ENCODE results near the gene RTN4R.
"Not testable (repeated sequence)": the region's sequence is repeated elsewhere in the genome, so short reads cannot be mapped to it uniquely, and the experiment has no call there.

RTN4R gene

DNA sequence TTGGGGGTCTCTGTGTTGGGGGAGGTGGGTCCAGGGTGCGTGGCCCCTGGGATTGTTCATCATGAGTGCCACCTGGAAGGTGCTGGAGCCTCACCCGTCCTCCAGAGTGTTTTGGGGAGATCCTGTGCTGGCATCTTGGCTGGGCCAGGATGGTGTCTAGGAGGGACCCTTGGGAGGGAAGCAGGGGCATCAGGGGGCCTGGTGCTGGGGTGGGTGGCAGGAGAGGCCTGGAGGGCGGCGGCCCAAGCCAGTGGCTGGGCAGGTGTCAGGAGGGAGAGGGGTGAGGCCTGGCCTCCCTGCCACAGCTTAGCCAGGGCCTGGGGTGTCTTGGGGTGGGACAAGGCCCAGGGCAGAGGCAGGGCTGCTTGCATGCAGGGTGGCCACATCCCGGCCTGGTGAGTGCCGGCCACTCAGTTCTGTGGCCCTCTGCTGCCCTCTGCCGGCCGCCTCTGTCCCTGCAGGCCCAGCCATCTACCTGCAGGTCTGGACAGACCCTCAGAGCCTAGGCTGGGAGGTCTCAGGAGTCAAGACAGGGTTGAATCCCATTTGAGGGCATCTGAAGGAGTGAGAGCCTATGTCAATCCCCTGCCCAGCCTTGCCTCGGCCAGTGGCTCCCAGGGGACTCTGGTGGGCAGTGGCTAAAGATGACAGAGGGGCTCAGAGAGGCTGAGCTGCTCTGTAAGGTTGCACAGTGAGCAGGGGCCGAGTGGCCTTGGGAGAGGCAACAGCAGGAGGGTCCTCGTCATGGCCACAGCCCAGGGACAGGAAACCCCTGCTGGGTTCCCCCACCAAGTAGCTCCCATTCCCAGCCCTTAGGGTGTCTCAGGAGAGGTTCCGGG lies 17.6 kb upstream of the RTN4R start:
- DNase-seq, result peak in 1 of 2 experiments; percentile 42

DNA sequence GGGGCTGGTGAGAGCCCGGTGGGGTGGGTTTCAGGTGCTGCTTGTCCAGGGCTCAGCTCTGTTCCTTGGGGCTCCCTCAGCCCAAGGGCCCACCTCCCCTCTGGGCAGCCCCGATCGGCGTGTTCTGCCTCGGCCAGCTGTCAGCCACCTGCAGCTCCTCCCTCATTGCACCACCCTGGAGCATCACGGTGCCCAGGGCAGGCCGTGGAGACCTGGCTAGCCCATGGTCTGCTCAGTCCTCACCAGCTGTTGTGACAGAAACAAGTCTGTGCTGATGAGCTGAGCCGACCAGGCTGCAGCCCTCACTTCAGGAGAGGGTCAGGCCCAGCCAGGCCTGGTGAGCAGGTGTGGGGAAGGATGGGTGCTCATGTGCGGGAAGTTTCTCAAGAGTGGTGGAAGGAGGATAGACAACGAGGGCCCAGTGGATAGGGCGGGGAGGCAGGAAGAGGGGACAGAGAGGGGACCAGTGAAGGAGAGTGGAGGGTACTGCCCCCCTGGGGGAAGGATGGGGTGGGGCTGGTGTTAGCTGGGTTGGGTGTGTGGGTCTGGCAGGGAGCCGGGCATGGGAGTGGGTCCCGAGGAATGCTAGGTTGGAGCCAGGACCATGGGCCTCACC lies 16.5 kb upstream of the RTN4R start:
- DNase-seq, result no peak

DNA sequence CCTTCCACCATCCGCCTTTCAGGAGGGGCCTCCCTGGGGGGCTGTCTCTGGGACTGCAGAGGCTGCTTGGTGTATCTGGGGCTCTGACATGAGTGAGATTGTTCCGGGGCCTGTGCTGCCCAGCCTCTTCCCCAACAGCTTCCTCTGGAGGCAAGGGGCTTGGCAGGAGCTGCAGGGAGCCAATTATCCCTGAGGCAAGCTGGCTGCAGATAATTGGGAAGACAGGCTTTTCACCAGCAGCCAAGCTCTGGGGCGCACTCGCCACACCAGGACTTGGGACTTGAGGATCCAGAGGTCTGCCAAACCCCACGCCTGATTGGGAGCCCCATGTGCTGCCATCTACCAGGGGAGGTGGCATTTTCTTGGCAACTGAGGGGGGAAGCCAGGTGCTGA lies 15.6 kb upstream of the RTN4R start:
- no peak for DNase-seq

- DNase-seq, result no peak
These were observed 15.0 kb upstream of the RTN4R start for GRCh38 chr22:20282901-20283673.

DNA sequence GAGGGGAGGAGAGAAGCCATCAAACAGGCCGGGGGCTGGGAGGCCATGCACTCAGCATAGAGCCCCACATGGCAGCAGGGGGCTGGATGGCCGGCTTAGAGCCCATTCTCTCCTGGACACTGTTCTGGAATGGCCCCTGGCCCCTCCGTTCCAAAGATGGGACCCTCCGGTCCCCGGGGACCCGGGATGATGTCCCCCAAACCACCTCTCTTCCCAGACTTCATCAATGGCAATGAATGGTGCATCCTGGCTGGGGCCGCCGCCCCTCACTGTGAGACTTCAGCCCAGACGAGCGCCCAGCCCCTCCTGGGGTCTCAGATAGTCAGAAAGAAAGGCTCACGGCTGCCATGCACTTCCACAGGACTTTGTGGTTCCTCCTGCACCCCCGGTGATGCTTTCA lies 13.8 kb upstream of the RTN4R start:
- DNase-seq, result no peak

GRCh38 chr22:20281473-20281872 lies 13.4 kb upstream of the RTN4R start:
- not testable (repeated sequence) for DNase-seq

DNA sequence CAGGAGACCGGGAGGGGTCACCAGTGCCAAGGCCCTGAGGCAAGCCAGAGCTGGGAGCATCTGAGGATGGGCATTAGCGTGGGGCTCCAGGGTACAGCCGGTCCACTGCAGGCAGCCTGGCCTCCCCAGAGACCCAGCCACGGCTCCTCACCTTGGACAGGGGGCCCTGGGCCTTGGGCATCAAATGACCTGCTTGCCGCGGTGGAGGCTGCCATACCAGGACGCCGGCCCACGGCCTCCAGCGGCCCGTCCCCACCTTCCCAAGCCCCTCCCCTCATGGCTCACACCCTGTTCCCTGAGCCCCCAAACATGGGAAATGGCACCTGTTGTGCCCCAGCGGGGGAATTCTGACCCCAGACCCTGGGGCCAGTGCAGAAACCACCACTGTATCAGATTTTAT lies 12.7 kb upstream of the RTN4R start:
- no peak for DNase-seq

DNA sequence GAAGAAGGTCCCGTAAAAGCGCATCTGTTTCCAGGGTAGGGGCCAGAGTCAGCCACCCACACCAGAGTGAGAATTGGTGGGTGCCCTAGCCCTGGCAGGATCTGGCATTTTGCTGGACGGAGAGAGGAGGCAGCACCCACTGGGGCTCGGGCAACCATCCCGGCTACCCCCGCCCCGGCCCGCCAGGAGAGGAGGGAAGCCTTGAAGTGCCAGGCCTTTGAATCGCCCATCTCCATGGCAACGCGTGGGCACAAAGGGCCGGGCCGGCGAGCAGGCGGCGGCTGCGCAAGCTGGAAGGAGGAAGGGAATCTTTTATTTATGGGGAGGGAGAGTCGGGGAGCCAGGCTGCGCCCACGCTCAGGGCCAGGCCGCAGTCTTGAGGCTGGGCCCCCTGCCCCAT lies 12.0 kb upstream of the RTN4R start:
- DNase-seq, result not testable (repeated sequence)

- DNase-seq, result no peak
These were observed 11.6 kb upstream of the RTN4R start for GRCh38 chr22:20279662-20280134.

DNA sequence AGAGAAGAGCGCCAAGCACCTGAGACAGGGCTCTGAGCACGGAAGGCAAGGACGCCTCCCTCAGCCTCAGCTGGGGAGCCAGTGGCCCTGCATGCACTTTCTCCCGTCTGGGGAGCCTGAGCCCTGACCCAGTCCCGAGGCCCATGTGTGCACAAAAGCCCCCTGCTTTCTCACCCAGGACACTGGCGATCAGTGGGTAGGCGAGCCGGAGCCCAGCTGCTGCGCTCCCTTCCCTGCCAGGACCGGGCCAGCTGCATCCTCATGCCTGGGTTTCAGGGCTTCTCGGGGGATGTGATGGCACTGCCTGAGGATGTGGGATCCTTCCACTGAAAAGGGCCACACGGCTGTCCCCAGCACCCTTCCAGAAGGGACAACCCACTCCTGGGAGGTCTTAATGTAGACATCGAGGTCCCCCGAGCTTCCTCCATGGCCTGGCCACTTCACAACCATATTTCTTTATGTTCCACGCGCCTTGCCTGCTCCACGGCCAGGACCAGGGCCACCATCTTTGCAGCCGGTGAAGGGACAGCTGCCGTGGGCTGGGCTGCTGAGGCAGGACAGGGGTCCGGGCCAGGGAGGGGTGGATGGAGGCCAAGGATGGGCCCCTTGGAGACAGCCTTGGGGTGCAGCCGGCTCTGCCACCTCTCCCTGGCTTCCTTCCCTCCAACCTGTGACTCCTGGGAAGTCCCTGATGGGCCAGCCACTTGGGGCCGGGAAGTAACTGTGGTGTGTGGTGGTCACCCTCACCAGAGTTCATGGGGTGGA lies 10.8 kb upstream of the RTN4R start:
- DNase-seq, result not testable (repeated sequence)

DNA sequence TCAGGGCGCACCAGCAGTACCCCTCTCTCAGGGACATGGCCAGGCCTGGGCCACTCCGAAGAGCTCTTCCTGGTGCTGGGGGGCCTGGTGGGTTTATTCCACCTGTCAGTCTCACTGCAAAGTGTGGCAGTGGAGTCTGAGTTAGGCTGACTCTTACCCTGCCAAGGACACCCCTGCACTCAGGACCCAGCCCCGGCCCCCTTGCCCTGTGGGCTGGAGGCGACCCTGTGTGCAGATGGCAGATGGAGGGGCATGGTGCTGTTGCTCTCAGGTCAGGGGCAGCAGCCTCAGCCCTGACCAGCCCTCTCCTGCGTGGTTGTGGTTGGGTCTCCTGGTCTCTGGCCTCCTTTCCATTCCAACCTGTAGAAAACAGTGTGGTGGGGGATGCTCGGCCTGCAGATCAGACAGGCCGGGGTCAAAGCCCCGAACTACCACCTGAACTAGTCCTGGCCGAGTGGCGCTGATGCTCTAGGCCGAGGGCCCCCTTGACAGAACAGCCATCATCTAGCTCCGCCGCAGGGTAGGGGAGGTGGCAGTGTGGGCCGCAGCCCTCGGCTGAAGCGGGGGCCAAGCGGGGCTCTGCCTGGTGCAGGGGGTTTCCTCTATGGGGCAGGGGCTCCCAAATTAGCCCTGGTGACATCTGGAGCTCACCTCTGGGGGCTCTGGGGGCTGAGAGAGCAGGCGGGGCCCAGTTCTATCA lies 10.0 kb upstream of the RTN4R start:
- DNase-seq, result not testable (repeated sequence)

DNA sequence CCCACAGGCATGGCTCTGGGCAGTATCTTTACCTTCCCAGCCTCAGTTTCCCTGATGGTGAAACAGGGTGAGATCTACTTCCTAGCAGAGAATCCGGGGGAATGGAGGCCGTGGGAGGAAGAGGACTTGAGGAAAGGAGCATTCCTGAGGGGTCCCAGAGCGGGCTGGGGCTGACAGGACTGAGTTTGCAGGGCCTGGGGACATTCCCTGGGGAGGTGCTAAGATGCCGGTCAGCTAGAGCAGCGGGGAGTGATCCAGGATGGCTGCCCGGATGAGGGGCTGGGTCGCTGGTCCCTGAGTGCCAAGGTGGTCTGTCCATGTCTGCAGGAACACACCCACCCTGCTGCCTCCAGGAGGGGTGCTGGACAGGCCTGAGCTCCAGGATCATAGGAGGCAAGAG lies 8.3 kb upstream of the RTN4R start:
- DNase-seq, result no peak

DNA sequence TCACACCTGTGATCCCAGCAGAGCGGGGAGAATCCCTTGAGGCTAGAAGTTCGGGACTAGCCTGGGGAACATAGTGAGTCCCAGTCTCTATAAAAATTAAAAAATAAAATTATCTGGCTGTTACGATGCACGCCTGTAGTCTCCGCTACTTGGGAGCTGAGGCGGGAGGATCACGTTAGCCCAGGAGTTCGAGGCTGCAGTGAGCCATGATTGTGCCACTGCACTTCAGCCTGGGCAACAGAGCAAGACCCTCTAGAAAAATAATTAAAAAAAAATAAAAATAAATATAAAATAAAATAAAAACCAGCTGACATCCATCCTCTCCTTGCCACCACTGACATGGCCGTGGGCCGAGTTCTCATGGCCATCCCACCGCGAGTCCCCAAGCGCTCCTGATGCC lies 7.7 kb upstream of the RTN4R start:
- DNase-seq, result no peak

DNA sequence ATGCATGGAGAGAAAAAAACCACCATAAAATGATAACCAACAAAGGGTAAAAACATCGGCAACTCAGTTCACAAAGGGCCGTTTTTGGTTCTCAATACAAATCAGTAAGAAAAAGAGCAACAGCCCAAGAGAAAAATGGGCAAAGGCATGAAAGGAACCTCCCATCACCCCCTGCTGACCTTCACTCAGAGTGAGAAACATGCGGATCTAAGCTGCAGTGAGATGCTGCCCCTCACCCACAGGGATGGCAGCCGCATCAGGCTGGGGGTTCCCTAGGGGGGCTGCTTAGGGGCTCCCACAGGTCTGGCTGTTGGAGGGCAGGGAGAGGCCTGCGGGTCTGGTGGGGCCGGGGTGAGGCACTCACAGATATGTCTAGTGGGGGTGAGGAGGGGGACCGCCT lies 7.2 kb upstream of the RTN4R start:
- not testable (repeated sequence) for DNase-seq

DNA sequence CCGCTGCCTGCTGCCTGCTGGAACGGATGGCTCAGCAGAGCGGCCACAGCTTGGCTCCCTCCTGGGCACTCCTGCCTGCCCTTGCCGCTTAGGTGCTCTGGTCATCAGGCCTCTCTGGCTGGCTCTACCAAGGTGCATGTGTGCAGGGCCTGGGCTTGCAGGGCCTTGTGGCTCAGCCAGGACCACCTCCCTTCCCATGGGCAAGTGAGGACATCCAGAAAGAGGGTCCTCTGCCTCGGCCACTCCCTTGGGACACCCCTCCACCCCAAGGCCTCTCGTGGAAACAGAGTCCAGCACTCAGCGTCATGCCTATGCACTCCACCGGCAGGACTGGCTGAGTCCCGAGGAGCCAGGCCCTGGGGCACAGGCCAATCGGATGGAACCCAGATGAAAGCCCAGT lies 6.3 kb upstream of the RTN4R start:
- not testable (repeated sequence) for DNase-seq

- no peak for DNase-seq
These were observed 5.7 kb upstream of the RTN4R start for GRCh38 chr22:20273758-20274181.

GRCh38 chr22:20272700-20273099 lies 4.6 kb upstream of the RTN4R start:
- no peak for DNase-seq

- no peak for DNase-seq
These were observed 4.1 kb upstream of the RTN4R start for GRCh38 chr22:20272174-20272573.

- no peak for DNase-seq
These were observed 3.2 kb upstream of the RTN4R start for GRCh38 chr22:20271114-20271994.

- DNase-seq, result not testable (repeated sequence)
These were observed 2.3 kb upstream of the RTN4R start for GRCh38 chr22:20270190-20271113.
